K562 (cell line): ENCODE results near the gene PFN3. TPM values are rescaled to one million over a fixed set of nuclear protein-coding genes. Genes with fewer than 3 reads are reported as not detected.

Source experiments
- CCNT2 ChIP-seq: IDR thresholded peaks from 2 replicates; pipeline ENCODE4 v1.6.1; 2011; ENCODE audit warnings: borderline replicate concordance, low read depth, mild to moderate bottlenecking, moderate library complexity, mixed read lengths, low read length; ENCODE audit not compliant: insufficient read length; ENCODE audit errors: extremely low read depth
- FOXK2 ChIP-seq, 2 experiments: fragments of 450-650 bp; IDR thresholded peaks in 1 of 2; conservative IDR thresholded peaks in 1 of 2; 2 replicates each; pipeline ENCODE4 v1.6.1; 2016; ENCODE audit warnings: low read depth in 2 of 2, mild to moderate bottlenecking in 1 of 2
- GTF3C2 ChIP-seq: IDR thresholded peaks from 3 replicates; pipeline ENCODE4 v1.6.1; 2011; ENCODE audit warnings: borderline replicate concordance, mild to moderate bottlenecking, moderate library complexity; ENCODE audit not compliant: insufficient read length; ENCODE audit errors: extremely low read depth
- HOMEZ ChIP-seq: fragments of 250-450 bp; sonication (Bioruptor Pico); IDR thresholded peaks from 2 replicates; pipeline ENCODE4 v1.4.0; 2020; ENCODE audit warnings: mild to moderate bottlenecking, moderate library complexity
- KLF1 ChIP-seq: fragments of 450-650 bp; IDR thresholded peaks from 2 replicates; pipeline ENCODE4 v1.6.1; 2016; ENCODE audit warnings: missing genetic modification characterization, missing compliant biosample characterization
- KLF16 ChIP-seq: IDR thresholded peaks from 2 replicates; pipeline ENCODE4 v1.6.1; 2016; ENCODE audit warnings: antibody characterized with exemption
- MAFF ChIP-seq: IDR thresholded peaks from 2 replicates; pipeline ENCODE4 v1.6.1; 2012; ENCODE audit warnings: low read length, improper control_type of control experiment
- MAX ChIP-seq: sonication (generic); formaldehyde crosslinking; IDR thresholded peaks from 2 replicates; pipeline ENCODE4 v1.9.0; 2022; ENCODE audit warnings: mild to moderate bottlenecking, missing genetic modification reagents
- MBD2 ChIP-seq: sonication (generic); IDR thresholded peaks from 2 replicates; pipeline ENCODE4 v1.6.1; 2016; ENCODE audit warnings: low read depth, borderline replicate concordance
- MCM2 ChIP-seq: fragments of 450-650 bp; IDR thresholded peaks from 2 replicates; pipeline ENCODE4 v1.6.1; 2017; ENCODE audit warnings: low read depth, mild to moderate bottlenecking
- PKNOX1 ChIP-seq: fragments of 450-650 bp; IDR thresholded peaks from 2 replicates; pipeline ENCODE4 v1.6.1; 2016
- PURB ChIP-seq: sonication (generic); formaldehyde crosslinking; IDR thresholded peaks from 2 replicates; pipeline ENCODE4 v1.9.0; 2021; ENCODE audit warnings: low read depth, mild to moderate bottlenecking, missing genetic modification reagents
- RBM17 ChIP-seq: fragments of 200-400 bp; formaldehyde crosslinking; IDR thresholded peaks from 2 replicates; pipeline ENCODE4 v1.6.1; 2017; ENCODE audit warnings: low read depth, mild to moderate bottlenecking, low read length, borderline replicate concordance
- ZBTB7A ChIP-seq: IDR thresholded peaks from 2 replicates; pipeline ENCODE4 v1.6.1; 2011; ENCODE audit warnings: low read depth, mild to moderate bottlenecking, low read length, moderate library complexity, borderline replicate concordance; ENCODE audit not compliant: control insufficient read depth
- ZNF121 ChIP-seq: sonication (generic); formaldehyde crosslinking; conservative IDR thresholded peaks from 2 replicates; pipeline ENCODE4 v1.8.0; 2022; ENCODE audit warnings: missing genetic modification reagents
- ZNF280B ChIP-seq: fragments of 250-450 bp; sonication (Bioruptor Pico); IDR thresholded peaks from 2 replicates; pipeline ENCODE4 v1.5.1; 2021; ENCODE audit warnings: mild to moderate bottlenecking
- ZNF3 ChIP-seq: fragments of 250-450 bp; sonication (Bioruptor Pico); IDR thresholded peaks from 2 replicates; pipeline ENCODE4 v1.5.0; 2021; ENCODE audit warnings: mild to moderate bottlenecking, moderate library complexity
- ZNF764 ChIP-seq: fragments of 250-450 bp; sonication (Bioruptor Pico); IDR thresholded peaks from 2 replicates; pipeline ENCODE4 v1.4.0; 2020; ENCODE audit warnings: low read depth, mild to moderate bottlenecking, moderate library complexity
- ZNF778 ChIP-seq: fragments of 450-650 bp; formaldehyde crosslinking; IDR thresholded peaks from 2 replicates; pipeline ENCODE4 v1.4.0; 2020; ENCODE audit warnings: mild to moderate bottlenecking, moderate library complexity
- polyA plus RNA-seq, 8 experiments: library from polyadenylated mRNA; depleted of rRNA in 4 of 8; stranded (reverse) in 5 of 8; unstranded in 3 of 8; fragments of >200 nt; fragmentation: Nextera tagmentation in 2 of 8; fragmentation: Illumina TruSeq in 1 of 8; extraction: Ambion mirVana in 2 of 8; extraction: Trizol in 1 of 8; gene quantifications; 2 replicates each; pipeline versions ENCODE4 v1.2.1 to v1.2.3, GENCODE V29; 2011 to 2014; ENCODE audit warnings: inconsistent platforms in 1 of 8, missing spikeins in 1 of 8
- total RNA-seq, 7 experiments: library from RNA; depleted of rRNA in 6 of 7; stranded (reverse); fragments of >200 nt in 6 of 7; fragmentation: Illumina TruSeq in 2 of 7; extraction: Trizol in 2 of 7; gene quantifications; 2 replicates each; pipeline versions ENCODE4 v1.2.1 to v1.2.3, GENCODE V29; 2011 to 2021; ENCODE audit warnings: low replicate concordance in 1 of 7

PFN3 gene
- total and polyA plus RNA-seq, 9 of the 15 experiments (the other 6 are each of a cell fraction or from before 2014, with no cell fraction given), result not detected

GRCh38 chr5:177425801-177426565 lies 25.5 kb upstream of the PFN3 start (continued):
- TF ChIP-seq FOXK2 (conservative IDR thresholded peaks at IDR 0.05 in 1 of 2, IDR thresholded peaks at IDR 0.05 in 1 of 2; ENCODE audit: low read depth in 2 of 2) (peak; percentile 77 to 79), ZBTB7A (0 out of 2 replicates have a peak, but pooled peaks have one; percentile 54), MBD2 (peak; percentile 86), MAFF (no peak), HOMEZ (no peak), MAX (CRISPR knock-in tag) (peak; percentile 53), GTF3C2 (no peak), ZNF764 (no peak), ZNF778 (no peak), MCM2 (no peak), KLF1 (peak; percentile 97), CCNT2 (peak; percentile 86), PURB (CRISPR knock-in tag) (no peak), ZNF121 (no peak), RBM17 (no peak), ZNF3 (CRISPR knock-in tag) (no peak), KLF16 (peak; percentile 31; the same call in 1 of the 2 replicates), PKNOX1 (peak; percentile 99), ZNF280B (no peak)
